Neural progenitor cell (in vitro differentiated cells): ENCODE data around the gene RND1. TPM values are rescaled to one million over a fixed set of nuclear protein-coding genes. Genes with fewer than 3 reads are reported as not detected.
A peak's percentile ranks its signal among the peaks of the same experiment; 100 is the strongest.
"Not testable (repeated sequence)": the region's sequence is repeated elsewhere in the genome, so short reads cannot be mapped to it uniquely, and the experiment has no call there.

Experiments used
- DNase-seq: peaks from one replicate; pipeline ENCODE4 v3.0.0-alpha.2; 2016; ENCODE audit warnings: low spot score
- H2AFZ ChIP-seq: fragments of 200-600 bp; sonication (generic); replicated peaks from 2 replicates; pipeline ENCODE4 v1.6.1; 2016; ENCODE audit warnings: antibody characterized with exemption
- H3F3A ChIP-seq: fragments of 200-600 bp; sonication (generic); 2 replicates; pipeline ENCODE4 v1.6.1; 2016; ENCODE audit warnings: antibody characterized with exemption, low read depth
- H3K27ac ChIP-seq: fragments of 200-600 bp; sonication (generic); 2 replicates; pipeline ENCODE4 v1.5.1; 2016; ENCODE audit warnings: mild to moderate bottlenecking
- H3K27me3 ChIP-seq: fragments of 200-600 bp; sonication (generic); 2 replicates; pipeline ENCODE4 v1.6.1; 2016; ENCODE audit warnings: mild to moderate bottlenecking, moderate library complexity
- H3K36me3 ChIP-seq: fragments of 200-600 bp; sonication (generic); 2 replicates; pipeline ENCODE4 v1.5.1; 2016
- H3K4me1 ChIP-seq: fragments of 200-600 bp; sonication (generic); 2 replicates; pipeline ENCODE4 v1.6.1; 2016; ENCODE audit warnings: mixed run types
- H3K4me2 ChIP-seq: fragments of 200-600 bp; sonication (generic); 2 replicates; pipeline ENCODE4 v1.6.1; 2016
- H3K4me3 ChIP-seq: fragments of 200-600 bp; sonication (generic); 2 replicates; pipeline ENCODE4 v1.5.1; 2016
- H3K79me2 ChIP-seq: fragments of 200-600 bp; sonication (generic); 2 replicates; pipeline ENCODE4 v1.6.1; 2016; ENCODE audit warnings: low read depth
- H3K9ac ChIP-seq: fragments of 200-600 bp; sonication (generic); 2 replicates; pipeline ENCODE4 v1.6.1; 2016
- H3K9me3 ChIP-seq: fragments of 200-600 bp; sonication (generic); 2 replicates; pipeline ENCODE4 v1.5.1; 2016; ENCODE audit warnings: low read depth
- H4K20me1 ChIP-seq: fragments of 200-600 bp; sonication (generic); 2 replicates; pipeline ENCODE4 v1.6.1; 2016; ENCODE audit warnings: low read depth
- H3K27ac Mint-ChIP-seq: 3 replicates; pipeline ENCODE4 v1.8.0; 2021; ENCODE audit warnings: mixed read lengths
- H3K27me3 Mint-ChIP-seq: 2 replicates; pipeline ENCODE4 v1.8.0; 2022; ENCODE audit warnings: low read depth, mild to moderate bottlenecking, inconsistent platforms, moderate library complexity, mixed read lengths; ENCODE audit not compliant: insufficient read depth
- H3K36me3 Mint-ChIP-seq: 3 replicates; pipeline ENCODE4 v1.8.0; 2021; ENCODE audit warnings: mixed read lengths
- H3K4me1 Mint-ChIP-seq: 3 replicates; pipeline ENCODE4 v1.8.0; 2021; ENCODE audit warnings: mixed read lengths
- H3K4me3 Mint-ChIP-seq: 3 replicates; pipeline ENCODE4 v1.8.0; 2021; ENCODE audit warnings: mild to moderate bottlenecking, moderate library complexity, mixed read lengths
- H3K9me3 Mint-ChIP-seq: 3 replicates; pipeline ENCODE4 v1.8.0; 2020; ENCODE audit warnings: mixed read lengths
- EZH2 ChIP-seq: fragments of 200-600 bp; sonication (generic); IDR thresholded peaks from 2 replicates; pipeline ENCODE4 v1.6.1; 2017; ENCODE audit warnings: antibody characterized with exemption, mild to moderate bottlenecking, moderate library complexity
- EZH2phosphoT487 ChIP-seq: fragments of 200-600 bp; sonication (generic); IDR thresholded peaks from 2 replicates; pipeline ENCODE4 v1.6.1; 2017; ENCODE audit warnings: antibody characterized with exemption
- total RNA-seq: library from RNA; depleted of rRNA; stranded (reverse); fragments of >200 nt; gene quantifications from 2 replicates; pipeline ENCODE4 v1.2.3, GENCODE V29; 2015; ENCODE audit warnings: low replicate concordance
- TF ChIP-seq, protein P1 (sequence below): fragments of 200-600 bp; sonication (generic); IDR thresholded peaks from 2 replicates; pipeline ENCODE4 v1.5.1; 2017; ENCODE audit warnings: antibody characterized with exemption, mild to moderate bottlenecking

The RND1 gene
- total RNA-seq, 1 donor from 2014 or later = 9.8 TPM

DNA sequence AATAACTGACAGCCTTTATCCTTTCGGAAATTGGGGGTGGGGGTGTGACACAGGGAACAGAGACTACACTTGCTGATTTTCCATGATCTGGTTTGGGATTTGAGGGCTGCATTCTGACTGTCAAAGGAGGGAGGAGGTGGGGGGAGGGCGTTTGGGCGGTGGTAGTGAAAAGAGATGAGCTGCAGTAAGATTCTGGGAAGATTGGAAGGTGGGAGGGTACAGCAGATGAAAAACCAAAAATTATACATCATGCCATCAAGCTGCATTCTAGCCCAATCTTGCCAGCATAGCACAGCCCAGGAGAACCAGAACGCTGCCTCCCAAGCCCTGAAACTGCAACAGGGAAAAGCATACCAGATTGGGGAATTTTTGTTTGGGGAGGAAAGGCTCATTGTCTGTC, 2.4 kb downstream of the RND1 start:
- Histone ChIP-seq H3K27ac (no peak overlapping the region), H3K4me2 (peak overlapping the region; percentile 93), H3K79me2 (peaks cover 36% of the 10 kb centered on the region), H3K36me3 (no peaks in the 10 kb centered on the region), H4K20me1 (peaks cover 24% of the 10 kb centered on the region), H3K27me3 (no peaks in the 10 kb centered on the region), H3K9me3 (no peaks in the 10 kb centered on the region), H2AFZ (no peak overlapping the region), H3K9ac (no peak overlapping the region), H3K4me3 (peak overlapping the region; percentile 79), H3F3A (peaks cover 12% of the 10 kb centered on the region), H3K4me1 (peaks cover 33% of the 10 kb centered on the region)
- Mint-ChIP-seq H3K9me3 (peaks cover 2% of the 10 kb centered on the region), H3K36me3 (peaks cover 16% of the 10 kb centered on the region), H3K4me3 (peak overlapping the region; percentile 97), H3K27me3 (peaks cover 10% of the 10 kb centered on the region), H3K27ac (peak overlapping the region; percentile 21), H3K4me1 (peaks cover 45% of the 10 kb centered on the region)
- DNase-seq = no peak
- TF ChIP-seq, protein P1, sequence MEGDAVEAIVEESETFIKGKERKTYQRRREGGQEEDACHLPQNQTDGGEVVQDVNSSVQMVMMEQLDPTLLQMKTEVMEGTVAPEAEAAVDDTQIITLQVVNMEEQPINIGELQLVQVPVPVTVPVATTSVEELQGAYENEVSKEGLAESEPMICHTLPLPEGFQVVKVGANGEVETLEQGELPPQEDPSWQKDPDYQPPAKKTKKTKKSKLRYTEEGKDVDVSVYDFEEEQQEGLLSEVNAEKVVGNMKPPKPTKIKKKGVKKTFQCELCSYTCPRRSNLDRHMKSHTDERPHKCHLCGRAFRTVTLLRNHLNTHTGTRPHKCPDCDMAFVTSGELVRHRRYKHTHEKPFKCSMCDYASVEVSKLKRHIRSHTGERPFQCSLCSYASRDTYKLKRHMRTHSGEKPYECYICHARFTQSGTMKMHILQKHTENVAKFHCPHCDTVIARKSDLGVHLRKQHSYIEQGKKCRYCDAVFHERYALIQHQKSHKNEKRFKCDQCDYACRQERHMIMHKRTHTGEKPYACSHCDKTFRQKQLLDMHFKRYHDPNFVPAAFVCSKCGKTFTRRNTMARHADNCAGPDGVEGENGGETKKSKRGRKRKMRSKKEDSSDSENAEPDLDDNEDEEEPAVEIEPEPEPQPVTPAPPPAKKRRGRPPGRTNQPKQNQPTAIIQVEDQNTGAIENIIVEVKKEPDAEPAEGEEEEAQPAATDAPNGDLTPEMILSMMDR = no peak
- TF ChIP-seq EZH2phosphoT487 = no peak
- no peak for TF ChIP-seq EZH2

GRCh38 chr12:48862760-48863159, 2.9 kb downstream of the RND1 start:
- Histone ChIP-seq H3K27ac (no peak overlapping the region), H3K4me1 (peaks cover 33% of the 10 kb centered on the region), H3K9me3 (no peaks in the 10 kb centered on the region), H2AFZ (no peak overlapping the region), H3F3A (peaks cover 12% of the 10 kb centered on the region), H3K79me2 (peaks cover 36% of the 10 kb centered on the region), H3K9ac (no peak overlapping the region), H3K36me3 (no peaks in the 10 kb centered on the region), H3K27me3 (no peaks in the 10 kb centered on the region), H4K20me1 (peaks cover 24% of the 10 kb centered on the region), H3K4me3 (peak overlapping the region; percentile 79), H3K4me2 (peak overlapping the region; percentile 93)
- peaks cover 18% of the 10 kb centered on the region for H3K36me3 Mint-ChIP-seq
- TF ChIP-seq EZH2phosphoT487 (no peak), EZH2 (no peak)
- TF ChIP-seq, protein P1 = no peak
- peaks cover 10% of the 10 kb centered on the region for H3K27me3 Mint-ChIP-seq
- peak overlapping the region; percentile 97 for H3K4me3 Mint-ChIP-seq
- peaks cover 2% of the 10 kb centered on the region for H3K9me3 Mint-ChIP-seq
- peak overlapping the region; percentile 86 for H3K27ac Mint-ChIP-seq
- peaks cover 45% of the 10 kb centered on the region for H3K4me1 Mint-ChIP-seq
- DNase-seq = peak; percentile 50

GRCh38 chr12:48861111-48861510, 4.6 kb downstream of the RND1 start:
- H3K9me3 Mint-ChIP-seq = peaks cover 2% of the 10 kb centered on the region
- DNase-seq = no peak
- H3K27ac ChIP-seq = no peak overlapping the region
- peaks cover 10% of the 10 kb centered on the region for H3K27me3 Mint-ChIP-seq
- peaks cover 20% of the 10 kb centered on the region for H3K36me3 Mint-ChIP-seq
- no peak overlapping the region for H3K4me3 Mint-ChIP-seq
- H3K4me3 ChIP-seq = no peak overlapping the region
- H3K36me3 ChIP-seq = no peaks in the 10 kb centered on the region
- peaks cover 24% of the 10 kb centered on the region for H4K20me1 ChIP-seq
- H2AFZ ChIP-seq = no peak overlapping the region
- H3K9ac ChIP-seq = no peak overlapping the region
- no peaks in the 10 kb centered on the region for H3K27me3 ChIP-seq
- H3K4me1 ChIP-seq = peaks cover 31% of the 10 kb centered on the region
- TF ChIP-seq, protein P1 = no peak
- TF ChIP-seq EZH2phosphoT487 = no peak
- TF ChIP-seq EZH2 = no peak
- H3K27ac Mint-ChIP-seq = peak overlapping the region; percentile 50
- peaks cover 43% of the 10 kb centered on the region for H3K4me1 Mint-ChIP-seq
- peaks cover 36% of the 10 kb centered on the region for H3K79me2 ChIP-seq
- no peaks in the 10 kb centered on the region for H3K9me3 ChIP-seq
- peaks cover 12% of the 10 kb centered on the region for H3F3A ChIP-seq
- H3K4me2 ChIP-seq = no peak overlapping the region

DNA sequence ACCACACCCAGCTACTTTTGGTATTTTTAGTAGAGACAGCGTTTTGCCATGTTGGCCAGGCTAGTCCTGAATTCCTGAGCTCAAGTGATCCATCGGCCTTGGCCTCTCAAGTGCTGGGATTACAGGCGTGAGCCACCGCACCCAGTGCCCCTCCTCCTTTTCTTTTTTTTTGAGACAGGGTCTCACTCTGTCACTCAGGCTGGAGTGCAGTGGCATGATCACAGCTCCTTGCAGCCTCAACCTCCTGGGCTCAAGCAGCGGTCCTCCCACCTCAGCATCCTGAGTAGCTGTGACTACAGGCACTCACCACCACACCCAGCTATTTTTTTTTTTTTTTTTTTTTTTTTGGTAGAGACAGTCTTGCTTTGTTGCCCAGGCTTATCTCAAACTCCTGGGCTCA, 5.4 kb downstream of the RND1 start:
- Mint-ChIP-seq H3K27me3 (peaks cover 10% of the 10 kb centered on the region), H3K36me3 (peaks cover 20% of the 10 kb centered on the region), H3K4me1 (peaks cover 37% of the 10 kb centered on the region)
- H3K4me3 Mint-ChIP-seq, H3K4me2 ChIP-seq, H3K27me3 ChIP-seq, H3K36me3 ChIP-seq, DNase-seq, H2AFZ ChIP-seq, H3K27ac ChIP-seq, H3K9me3 ChIP-seq, H3K9me3 Mint-ChIP-seq, H3K27ac Mint-ChIP-seq, H3K4me3 ChIP-seq, H3K9ac ChIP-seq: not testable (repeated sequence)
- peaks cover 12% of the 10 kb centered on the region for H3F3A ChIP-seq
- peaks cover 34% of the 10 kb centered on the region for H3K79me2 ChIP-seq
- H4K20me1 ChIP-seq = peaks cover 23% of the 10 kb centered on the region
- H3K4me1 ChIP-seq = peaks cover 28% of the 10 kb centered on the region
